Endothelial cell of umbilical vein (primary cell): ENCODE measurements around the gene ZNF439. TPM values are rescaled to one million over a fixed set of nuclear protein-coding genes. Genes with fewer than 3 reads are reported as not detected.

Experiments
- BruUV-seq: library from RNA; stranded (reverse); fragments of 400-500 nt; replicated peaks from 2 replicates; lab custom pipeline; 2021; lab: Mats Ljungman, UMichigan
- CTCF ChIA-PET: fragments of 300-600, 350-600 bp; sonication (Branson Sonifier 250); formaldehyde crosslinking; loops from one replicate; lab custom pipeline; 2021; ENCODE audit warnings: antibody characterized with exemption, inconsistent platforms; lab: Charles Lee
- POLR2A ChIA-PET: fragments of 300-600, 350-600 bp; sonication (Branson Sonifier 250); formaldehyde crosslinking; loops from one replicate; lab custom pipeline; 2021; ENCODE audit warnings: antibody characterized with exemption, inconsistent platforms; lab: Charles Lee
- DNase-seq: peaks from one replicate; pipeline ENCODE4 v3.0.0-alpha.2; 2011; ENCODE audit warnings: low read depth, low spot score
- FAIRE-seq: peaks from 2 replicates; lab custom pipeline; 2011; peaks lifted over from hg19 to GRCh38; lab: Jason Lieb, UNC
- H2AFZ ChIP-seq: 2 replicates; pipeline ENCODE4 v1.6.0; 2012; ENCODE audit warnings: low read depth, low read length, control low read depth, inconsistent platforms
- H3K27ac ChIP-seq: 2 replicates; pipeline ENCODE4 v1.5.1; 2011; ENCODE audit warnings: low read depth, mild to moderate bottlenecking, control low read depth, low read length, moderate library complexity; ENCODE audit not compliant: insufficient read depth
- H3K27me3 ChIP-seq, 2 experiments: 2 replicates each; pipeline versions ENCODE4 v1.6.0 to v1.6.1; 2011; ENCODE audit warnings: low read length in 2 of 2, mixed read lengths in 1 of 2; ENCODE audit not compliant: control insufficient read depth in 2 of 2, insufficient read depth in 2 of 2
- H3K36me3 ChIP-seq, 2 experiments: 2 replicates in 1 of 2; 3 replicates in 1 of 2; pipeline ENCODE4 v1.5.1; 2011; ENCODE audit warnings: low read length in 2 of 2, mild to moderate bottlenecking in 1 of 2, moderate library complexity in 1 of 2; ENCODE audit not compliant: control insufficient read depth in 2 of 2, insufficient read depth in 2 of 2; ENCODE audit errors: extremely low read depth in 1 of 2
- H3K4me1 ChIP-seq: 3 replicates; pipeline ENCODE4 v1.5.1; 2011; ENCODE audit warnings: mild to moderate bottlenecking, low read length; ENCODE audit not compliant: control insufficient read depth, insufficient read depth; ENCODE audit errors: extremely low read depth
- H3K4me2 ChIP-seq: 2 replicates; pipeline ENCODE4 v1.6.1; 2011; ENCODE audit warnings: low read length, control low read depth, mixed read lengths; ENCODE audit not compliant: insufficient read depth
- H3K4me3 ChIP-seq, 3 experiments: fragments of 200-600 bp in 1 of 3; sonication (generic), shearing (Covaris generic) in 1 of 3; replicated peaks in 1 of 3; 2 replicates each; pipeline ENCODE4 v1.5.1; 2011 to 2016; ENCODE audit warnings: control low read depth in 3 of 3, low read length in 3 of 3, mild to moderate bottlenecking in 2 of 3, inconsistent platforms in 1 of 3, low read depth in 1 of 3, moderate library complexity in 1 of 3; ENCODE audit not compliant: insufficient read depth in 1 of 3
- H3K79me2 ChIP-seq: 2 replicates; pipeline ENCODE4 v1.6.0; 2012; ENCODE audit warnings: low read length, inconsistent platforms; ENCODE audit not compliant: control insufficient read depth, insufficient read depth
- H3K9ac ChIP-seq: replicated peaks from 2 replicates; pipeline ENCODE3; 2011; ENCODE audit warnings: low read length, control low read depth; ENCODE audit not compliant: insufficient read depth; ENCODE audit errors: extremely low read depth
- H3K9me1 ChIP-seq: replicated peaks from 3 replicates; pipeline ENCODE4 v1.6.0; 2011; ENCODE audit warnings: mild to moderate bottlenecking, low read length; ENCODE audit not compliant: control insufficient read depth, insufficient read depth; ENCODE audit errors: extremely low read depth
- H3K9me3 ChIP-seq: replicated peaks from 2 replicates; pipeline ENCODE4 v1.5.1; 2012; ENCODE audit warnings: low read length, inconsistent platforms; ENCODE audit not compliant: control insufficient read depth, insufficient read depth
- H4K20me1 ChIP-seq: replicated peaks from 2 replicates; pipeline ENCODE3; 2011; ENCODE audit warnings: mild to moderate bottlenecking, low read length; ENCODE audit not compliant: control insufficient read depth, insufficient read depth; ENCODE audit errors: extremely low read depth
- CTCF ChIP-seq, 2 donors: IDR thresholded peaks; 1 replicate in 1 of 2; 2 replicates in 1 of 2; pipeline ENCODE4 v1.5.1; 2011; ENCODE audit warnings: low read length in 2 of 2, mild to moderate bottlenecking in 2 of 2, moderate library complexity in 2 of 2, control low read depth in 1 of 2, inconsistent platforms in 1 of 2, low read depth in 1 of 2; ENCODE audit not compliant: insufficient read depth in 1 of 2; ENCODE audit errors: extremely low read depth in 1 of 2
- EZH2 ChIP-seq: IDR thresholded peaks from 2 replicates; pipeline ENCODE4 v1.6.1; 2012; ENCODE audit warnings: borderline replicate concordance, low read depth, mild to moderate bottlenecking, moderate library complexity, low read length, inconsistent platforms; ENCODE audit not compliant: severe bottlenecking
- FOS ChIP-seq: IDR thresholded peaks from 2 replicates; pipeline ENCODE4 v1.6.1; 2011; ENCODE audit warnings: mild to moderate bottlenecking, low read length, moderate library complexity, borderline replicate concordance; ENCODE audit not compliant: insufficient read depth
- GATA2 ChIP-seq: IDR thresholded peaks from 2 replicates; pipeline ENCODE4 v1.7.0; 2011; ENCODE audit warnings: low read depth, mild to moderate bottlenecking, moderate library complexity, mixed read lengths, low read length; ENCODE audit not compliant: insufficient read length, insufficient read depth
- JUN ChIP-seq: IDR thresholded peaks from 2 replicates; pipeline ENCODE4 v1.6.1; 2011; ENCODE audit warnings: borderline replicate concordance, low read depth; ENCODE audit not compliant: insufficient read length, insufficient read depth
- MYC ChIP-seq: IDR thresholded peaks from one replicate; pipeline ENCODE4 v1.6.1; 2011; ENCODE audit warnings: mild to moderate bottlenecking, low read depth, low read length
- POLR2A ChIP-seq: IDR thresholded peaks from 2 replicates; pipeline ENCODE4 v1.6.1; 2012; ENCODE audit warnings: low read depth, mild to moderate bottlenecking, control low read depth, low read length
- POLR2AphosphoS5 ChIP-seq: IDR thresholded peaks from 2 replicates; pipeline ENCODE4 v1.6.1; 2012; ENCODE audit warnings: low read depth, mild to moderate bottlenecking, control low read depth, low read length, moderate library complexity; ENCODE audit not compliant: insufficient read depth
- dilution Hi-C: fragments of 300-500 bp; cut with MboI; formaldehyde crosslinking; loops from one replicate; pipeline ENCODE4 v1.15.0; 2019; ENCODE audit warnings: low sequenced_read_pairs; ENCODE audit not compliant: extremely low pct_ligation_motif_present
- intact Hi-C: fragments of 100-400 bp; cut with micrococcal nuclease; formaldehyde crosslinking; loops from one replicate; pipeline ENCODE4 v1.10.0; 2022
- polyA plus RNA-seq, 4 experiments: library from polyadenylated mRNA; depleted of rRNA in 3 of 4; stranded (reverse) in 3 of 4; unstranded in 1 of 4; fragments of >200 nt; gene quantifications; 2 replicates each; pipeline versions ENCODE4 v1.2.1 to v1.2.3, GENCODE V29; 2011 to 2012; ENCODE audit warnings: missing spikeins in 1 of 4
- total RNA-seq: library from RNA; stranded (reverse); gene quantifications from 2 replicates; pipeline ENCODE4 v1.2.3, GENCODE V29; 2021
- TF ChIP-seq, protein P1 (sequence below): IDR thresholded peaks from 2 replicates; pipeline ENCODE4 v1.6.1; 2011; ENCODE audit not compliant: insufficient read depth, insufficient read length

The ZNF439 gene
- total and polyA plus RNA-seq, 2 donors (not counting 3 experiments of a cell fraction or from before 2014, with no cell fraction given): 0.12 to 0.33 TPM

DNA sequence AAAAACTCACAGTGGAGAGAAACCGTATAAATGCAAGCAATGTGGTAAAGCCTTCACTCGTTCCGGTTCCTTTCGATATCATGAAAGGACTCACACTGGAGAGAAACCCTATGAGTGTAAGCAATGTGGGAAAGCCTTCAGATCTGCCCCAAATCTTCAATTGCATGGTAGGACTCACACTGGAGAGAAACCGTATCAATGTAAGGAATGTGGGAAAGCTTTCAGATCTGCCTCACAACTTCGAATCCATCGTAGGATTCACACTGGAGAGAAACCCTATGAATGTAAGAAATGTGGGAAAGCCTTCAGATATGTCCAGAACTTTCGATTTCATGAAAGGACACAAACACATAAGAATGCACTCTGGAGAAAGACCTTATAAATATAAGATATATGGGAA, 19.7 kb downstream of the ZNF439 start:
- Histone ChIP-seq H3K27me3 (no peaks in the 10 kb centered on the region), H3K9me3 (peaks cover 9% of the 10 kb centered on the region)
- no peak for FAIRE-seq

More for the DNA sequence above, 19.7 kb downstream of the ZNF439 start:
- intact Hi-C loops: no loop called here
- H4K20me1 ChIP-seq: no peaks in the 10 kb centered on the region
- no TSS peak for BruUV-seq
- H3K36me3 ChIP-seq: no peaks in the 10 kb centered on the region
- no peaks in the 10 kb centered on the region for H3K4me1 ChIP-seq
- POLR2A ChIA-PET: no interaction called here
- H3K4me3 ChIP-seq: no peak overlapping the region
- no peak overlapping the region for H2AFZ ChIP-seq
- no peak for TF ChIP-seq FOS
- no peak for TF ChIP-seq GATA2
- TF ChIP-seq, protein P1, sequence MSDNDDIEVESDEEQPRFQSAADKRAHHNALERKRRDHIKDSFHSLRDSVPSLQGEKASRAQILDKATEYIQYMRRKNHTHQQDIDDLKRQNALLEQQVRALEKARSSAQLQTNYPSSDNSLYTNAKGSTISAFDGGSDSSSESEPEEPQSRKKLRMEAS: no peak
- TF ChIP-seq CTCF (IDR thresholded peaks at IDR 0.05; ENCODE audit: extremely low read depth in 1 of 2, insufficient read depth in 1 of 2, low read depth in 1 of 2, low read length in 2 of 2): no peak
- TF ChIP-seq EZH2: no peak
- no peak for TF ChIP-seq JUN
- no peak for TF ChIP-seq POLR2AphosphoS5
- TF ChIP-seq POLR2A: no peak
- no peak for TF ChIP-seq MYC
- H3K9ac ChIP-seq: no peak overlapping the region
- no peak for DNase-seq
- H3K27ac ChIP-seq: no peak overlapping the region
- no peak overlapping the region for H3K4me2 ChIP-seq
- no peaks in the 10 kb centered on the region for H3K79me2 ChIP-seq
- CTCF ChIA-PET: no interaction called here
- dilution Hi-C loops: no loop called here
- H3K9me1 ChIP-seq: no peaks in the 10 kb centered on the region
